Inflammatory macrophage (primary cell): ENCODE data around the gene PCBP1.
"Not testable (repeated sequence)": the region's sequence is repeated elsewhere in the genome, so short reads cannot be mapped to it uniquely, and the experiment has no call there.

ENCODE experiments used
- DNase-seq, 2 donors: peaks; one replicate each; pipeline ENCODE4 v3.0.0-alpha.2; 2020 to 2022

PCBP1 gene

DNA sequence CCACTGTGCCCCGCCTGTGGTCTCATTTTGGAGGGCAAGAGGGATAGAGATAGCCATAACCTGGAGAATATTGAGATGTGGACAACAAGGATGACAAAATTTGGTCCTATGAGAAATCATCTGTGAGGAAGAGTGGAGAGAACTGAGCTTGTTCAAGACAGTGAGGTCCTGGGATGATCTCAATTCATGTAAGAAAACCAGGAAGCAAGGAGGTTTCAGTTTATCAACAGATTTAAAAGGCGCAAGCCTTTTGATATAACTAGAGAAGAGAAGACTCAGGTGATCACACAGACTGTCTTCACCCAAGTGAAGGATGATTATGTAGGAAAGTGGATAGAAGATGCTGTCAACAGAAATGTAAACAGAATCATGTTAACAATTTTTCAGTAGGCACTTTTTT, 39.1 kb downstream of the PCBP1 start:
- peak; percentile 15 to 40 for DNase-seq

DNA sequence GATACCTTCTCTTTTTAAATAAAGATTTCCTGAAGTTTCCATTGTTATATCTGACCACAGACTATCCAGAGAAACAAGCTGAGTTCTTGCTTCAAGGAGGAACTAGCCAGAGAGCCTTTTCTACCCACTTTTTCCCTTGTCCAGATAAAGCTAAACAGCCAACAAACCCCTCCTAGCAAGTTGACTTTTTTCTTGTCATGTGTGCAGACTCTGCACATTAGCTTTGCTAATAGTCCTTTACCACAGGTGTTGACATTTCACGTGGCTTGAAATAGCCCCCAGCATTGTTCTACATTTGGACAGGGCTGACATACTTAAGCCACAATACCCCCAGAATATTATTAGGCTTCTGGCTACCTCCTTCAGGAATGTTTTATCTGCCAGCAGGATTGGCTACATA, 40.7 kb downstream of the PCBP1 start:
- peak; percentile 55 to 67 for DNase-seq

DNA sequence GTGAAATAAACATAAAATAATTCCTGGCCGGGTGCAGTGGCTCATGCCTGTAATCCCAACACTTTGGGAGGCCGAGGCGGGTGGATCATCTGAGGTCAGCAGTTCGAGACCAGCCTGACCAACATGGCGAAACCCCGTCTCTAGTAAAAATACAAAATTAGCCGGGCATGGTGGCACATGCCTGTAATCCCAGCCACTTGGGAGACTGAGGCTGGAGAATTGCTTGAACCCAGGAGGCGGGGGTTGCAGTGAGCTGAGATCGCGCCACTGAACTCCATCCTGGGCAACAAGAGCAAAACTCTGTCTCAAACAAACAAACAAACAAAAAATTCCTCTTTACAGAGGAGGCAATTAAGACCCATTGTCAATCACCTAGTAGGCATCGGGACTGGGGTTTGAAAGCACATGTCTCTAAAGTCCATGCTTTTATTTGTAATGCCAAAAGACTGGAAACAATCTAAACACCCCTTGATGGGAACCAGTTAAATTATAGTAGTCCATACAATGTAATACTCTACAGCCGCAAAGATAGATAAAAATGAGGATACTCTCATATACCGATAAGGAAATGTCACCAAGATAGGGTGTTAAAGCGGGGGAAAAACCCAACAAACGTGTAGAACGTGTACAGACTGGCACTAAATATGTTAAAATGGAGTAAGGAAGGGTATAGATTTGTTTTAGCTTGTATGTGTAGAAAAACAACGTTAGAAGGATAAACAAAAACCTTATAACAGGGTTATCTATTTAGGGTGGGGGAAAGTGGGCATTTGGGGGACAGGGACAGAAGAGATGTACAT, 44.3 kb downstream of the PCBP1 start:
- DNase-seq, result not testable (repeated sequence)

DNA sequence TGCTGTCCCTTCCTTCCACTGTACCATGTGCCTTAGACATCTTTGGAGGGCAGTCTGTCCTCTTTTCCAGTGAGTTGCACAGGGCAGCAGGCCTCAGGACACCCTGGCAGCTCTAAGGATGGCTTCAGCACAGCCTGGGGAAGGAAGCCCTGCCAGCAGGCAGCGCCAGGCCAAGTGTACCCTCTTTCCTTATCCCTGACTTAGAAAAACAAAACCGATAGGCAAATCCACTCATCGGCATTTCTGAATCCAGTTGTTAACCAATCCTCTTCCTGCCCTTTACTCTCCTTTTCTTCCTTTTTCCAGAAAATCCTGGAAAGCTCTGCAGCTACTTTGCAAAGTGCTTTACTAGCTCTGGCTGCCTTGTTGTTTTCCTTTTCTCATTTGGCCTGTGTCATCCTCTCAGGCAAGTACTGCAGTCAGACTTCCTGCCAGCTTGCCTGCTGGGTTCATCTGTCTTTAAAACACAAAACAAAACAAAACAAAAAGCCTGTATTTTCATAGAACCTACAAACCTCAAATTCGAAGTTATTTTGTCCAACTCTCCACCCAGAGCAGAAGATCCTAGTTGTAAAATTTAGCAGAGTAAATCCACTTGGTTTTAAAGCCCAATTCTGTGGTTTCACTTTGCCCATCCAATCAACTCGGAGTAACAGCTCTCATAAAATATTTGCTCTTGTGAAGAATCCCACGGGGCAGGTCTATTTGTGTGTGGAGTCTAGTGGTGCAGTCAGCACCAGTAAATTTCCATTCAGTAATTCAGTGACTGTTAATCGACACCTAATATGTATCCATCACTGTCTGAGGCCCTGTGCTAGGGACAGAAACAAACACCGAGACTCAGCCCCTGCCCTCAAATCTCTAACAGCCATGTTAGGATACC, 45.2 kb downstream of the PCBP1 start:
- peak in 1 of 2 donors; percentile 36 for DNase-seq

DNA sequence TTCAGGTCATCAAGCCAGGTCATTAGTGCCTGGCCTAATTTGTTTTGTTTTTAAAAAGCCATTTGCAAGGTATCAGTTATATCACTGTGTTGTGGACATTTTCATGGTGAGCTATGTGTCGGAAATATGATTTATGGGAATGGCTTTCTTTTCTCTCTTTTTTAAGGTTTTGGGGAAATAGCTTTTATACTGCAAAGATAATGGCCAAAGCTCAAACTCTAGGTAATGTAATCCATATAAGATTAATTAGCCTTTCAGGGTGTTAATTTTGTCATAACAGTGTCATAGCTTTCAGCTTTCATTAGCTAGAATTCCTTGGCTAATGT, 45.8 kb downstream of the PCBP1 start:
- DNase-seq, result no peak

DNA sequence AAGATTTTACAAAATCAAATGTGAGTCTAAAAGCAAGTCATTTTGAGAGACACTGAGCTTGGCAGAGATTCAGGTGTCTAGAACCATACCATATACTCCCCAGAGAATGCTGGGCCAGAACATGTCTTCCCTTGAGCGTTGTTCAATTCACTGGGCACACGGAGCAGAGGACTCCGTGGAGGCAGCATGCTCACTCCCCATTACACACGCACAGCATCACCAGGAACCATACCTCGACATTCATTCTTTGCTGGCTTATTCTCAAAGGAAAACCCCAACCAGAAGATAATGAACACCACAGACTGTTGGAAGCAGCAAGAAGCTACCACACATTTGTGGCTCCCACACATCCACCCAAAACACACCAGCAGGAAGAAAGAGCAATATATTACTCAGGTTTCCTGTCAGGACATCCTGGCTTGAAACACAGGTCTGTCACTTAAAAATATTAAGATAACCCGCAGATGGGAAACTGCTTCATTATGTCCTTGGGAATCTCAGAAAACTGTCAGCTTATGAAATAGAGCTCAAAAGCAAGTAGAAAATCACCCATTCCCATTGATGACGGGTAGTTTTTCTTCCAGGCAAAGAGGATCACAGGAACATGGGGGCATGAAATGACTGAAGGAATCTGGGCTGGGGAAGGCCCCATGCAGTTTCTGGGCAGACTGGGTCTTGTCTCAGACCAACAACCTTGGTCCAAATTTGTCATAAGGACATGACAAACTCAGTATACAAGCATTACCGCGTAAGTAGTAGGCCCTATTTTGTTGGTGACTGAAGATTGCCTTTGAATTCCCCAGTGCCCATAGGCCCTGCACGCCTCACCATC, 46.4 kb downstream of the PCBP1 start:
- no peak for DNase-seq

DNA sequence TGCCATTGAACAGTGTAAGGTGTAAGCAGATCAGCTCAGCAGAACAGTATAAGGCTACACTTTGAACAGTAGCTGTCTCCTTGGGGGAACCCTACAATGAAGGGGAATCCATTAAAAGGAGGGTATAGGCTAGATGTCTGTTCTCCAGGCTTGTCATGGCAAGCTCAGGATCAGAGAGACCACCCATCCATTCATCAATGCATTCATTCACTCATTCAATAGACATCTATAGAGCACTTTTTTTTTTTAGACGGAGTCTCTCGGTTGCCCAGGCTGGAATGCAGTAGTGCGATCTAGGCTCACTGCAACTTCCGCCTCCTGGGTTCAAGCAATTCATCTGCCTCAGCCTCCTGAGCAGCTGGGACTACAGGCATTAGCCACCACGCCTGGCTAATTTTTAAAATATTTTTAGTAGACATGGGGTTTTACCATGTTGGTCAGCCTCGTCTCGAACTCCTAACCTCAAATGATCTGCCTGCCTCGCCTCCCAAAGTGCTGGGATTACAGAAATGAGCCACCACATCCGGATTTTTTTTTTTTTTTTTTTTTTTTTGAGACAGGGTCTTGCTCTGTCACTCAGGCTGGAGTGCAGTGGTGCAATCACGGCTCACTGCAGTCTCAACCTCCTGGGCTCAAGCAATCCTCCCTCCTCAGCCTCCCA, 47.2 kb downstream of the PCBP1 start:
- DNase-seq, result not testable (repeated sequence)
